Choroid plexus epithelial cell (primary cell): ENCODE results near the gene BCL7B.
"Not testable (repeated sequence)": the region's sequence is repeated elsewhere in the genome, so short reads cannot be mapped to it uniquely, and the experiment has no call there.

Experiments
- DNase-seq: peaks from one replicate; pipeline ENCODE4 v3.0.0-alpha.2; 2010; ENCODE audit warnings: low read depth
- H3K4me3 ChIP-seq: 2 replicates; pipeline ENCODE4 v1.5.1; 2011; ENCODE audit warnings: low read depth, mild to moderate bottlenecking, control low read depth, low read length, moderate library complexity
- TF ChIP-seq, protein P1 (sequence below): conservative IDR thresholded peaks from 2 replicates; pipeline ENCODE4 v1.5.1; 2011; ENCODE audit warnings: low read depth, mild to moderate bottlenecking, control low read depth, inconsistent platforms, low read length, moderate library complexity

Gene BCL7B

DNA sequence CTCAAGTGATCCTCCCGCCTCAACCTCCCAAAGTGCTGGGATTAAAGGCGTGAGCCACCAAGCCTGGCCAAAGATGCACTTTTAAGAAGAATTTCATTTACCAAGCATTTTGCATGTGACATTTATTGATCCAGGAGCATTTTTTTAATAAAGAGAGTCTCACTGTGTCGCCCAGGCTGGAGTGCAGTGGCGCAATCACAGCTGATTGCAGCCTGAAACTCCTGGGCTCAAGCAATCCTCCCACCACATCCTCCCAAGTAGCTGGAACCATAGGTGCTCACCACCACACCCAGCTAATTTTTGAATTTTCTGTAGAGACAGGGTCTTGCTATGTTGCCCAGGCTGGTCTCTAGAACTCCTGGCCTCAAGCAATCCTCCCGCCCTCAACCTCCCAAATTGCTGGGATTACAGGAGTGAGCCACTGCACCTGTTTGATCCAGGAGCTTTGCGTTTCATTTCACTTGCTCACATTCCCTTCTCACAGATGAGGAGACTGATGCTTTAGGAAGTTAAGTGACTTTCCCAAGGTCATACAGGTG, 25.2 kb upstream of the BCL7B start:
- DNase-seq, result no peak
- H3K4me3 ChIP-seq, result no peak overlapping the region
- TF ChIP-seq, protein P1, sequence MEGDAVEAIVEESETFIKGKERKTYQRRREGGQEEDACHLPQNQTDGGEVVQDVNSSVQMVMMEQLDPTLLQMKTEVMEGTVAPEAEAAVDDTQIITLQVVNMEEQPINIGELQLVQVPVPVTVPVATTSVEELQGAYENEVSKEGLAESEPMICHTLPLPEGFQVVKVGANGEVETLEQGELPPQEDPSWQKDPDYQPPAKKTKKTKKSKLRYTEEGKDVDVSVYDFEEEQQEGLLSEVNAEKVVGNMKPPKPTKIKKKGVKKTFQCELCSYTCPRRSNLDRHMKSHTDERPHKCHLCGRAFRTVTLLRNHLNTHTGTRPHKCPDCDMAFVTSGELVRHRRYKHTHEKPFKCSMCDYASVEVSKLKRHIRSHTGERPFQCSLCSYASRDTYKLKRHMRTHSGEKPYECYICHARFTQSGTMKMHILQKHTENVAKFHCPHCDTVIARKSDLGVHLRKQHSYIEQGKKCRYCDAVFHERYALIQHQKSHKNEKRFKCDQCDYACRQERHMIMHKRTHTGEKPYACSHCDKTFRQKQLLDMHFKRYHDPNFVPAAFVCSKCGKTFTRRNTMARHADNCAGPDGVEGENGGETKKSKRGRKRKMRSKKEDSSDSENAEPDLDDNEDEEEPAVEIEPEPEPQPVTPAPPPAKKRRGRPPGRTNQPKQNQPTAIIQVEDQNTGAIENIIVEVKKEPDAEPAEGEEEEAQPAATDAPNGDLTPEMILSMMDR, result no peak

GRCh38 chr7:73581006-73581405, 23.5 kb upstream of the BCL7B start:
- not testable (repeated sequence) for H3K4me3 ChIP-seq, DNase-seq

GRCh38 chr7:73578342-73579128, 21.0 kb upstream of the BCL7B start, which contains the start of gene TBL2:
TBL2 (minus strand) TSS chr7:73578579; CDS start chr7:73578549, 30 bp downstream.
- H3K4me3 ChIP-seq, result peak within 1 kb of the TSS; percentile 86
- peak; percentile 99 for DNase-seq
- TF ChIP-seq, protein P1, result peak; percentile 37

DNA sequence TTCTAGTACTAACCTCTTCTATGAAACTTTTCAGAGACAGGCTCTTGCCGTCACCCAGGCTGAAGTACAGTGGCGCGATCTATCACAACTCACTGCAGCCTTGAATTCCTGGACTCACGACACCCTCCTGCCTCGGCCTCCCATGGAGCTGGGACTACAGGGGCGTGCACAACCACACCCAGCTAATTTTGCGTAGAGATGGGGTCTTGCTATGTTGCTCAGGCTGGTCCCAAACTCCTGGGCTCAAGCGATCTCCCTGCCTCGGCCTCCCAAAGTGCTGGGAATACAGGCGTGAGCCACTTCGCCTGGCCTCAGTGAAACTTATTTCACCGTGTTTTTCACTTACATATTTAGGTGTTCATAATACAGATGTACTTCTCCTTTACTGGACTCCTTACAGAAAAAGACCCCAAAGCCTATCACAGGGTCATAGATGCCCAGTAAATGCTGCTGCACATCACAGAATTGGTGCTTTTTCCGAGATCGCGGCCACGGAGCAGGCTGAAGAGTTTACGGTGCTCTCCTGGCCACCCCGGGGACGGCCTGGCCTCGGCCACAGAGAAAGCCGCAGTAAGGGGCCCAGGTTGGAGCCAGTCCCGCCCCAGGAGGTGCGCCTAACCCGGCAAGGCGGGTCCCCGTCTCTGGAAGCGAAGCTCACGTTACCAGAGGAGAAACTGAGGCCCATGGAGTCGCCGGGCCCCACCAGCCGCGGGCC, 20.3 kb upstream of the BCL7B start:
- DNase-seq, result peak; percentile 35
- TF ChIP-seq, protein P1, result no peak
- peak overlapping the region; percentile 86 for H3K4me3 ChIP-seq

GRCh38 chr7:73573791-73574190, 16.3 kb upstream of the BCL7B start:
- DNase-seq, result no peak
- no peak overlapping the region for H3K4me3 ChIP-seq
- TF ChIP-seq, protein P1, result no peak

DNA sequence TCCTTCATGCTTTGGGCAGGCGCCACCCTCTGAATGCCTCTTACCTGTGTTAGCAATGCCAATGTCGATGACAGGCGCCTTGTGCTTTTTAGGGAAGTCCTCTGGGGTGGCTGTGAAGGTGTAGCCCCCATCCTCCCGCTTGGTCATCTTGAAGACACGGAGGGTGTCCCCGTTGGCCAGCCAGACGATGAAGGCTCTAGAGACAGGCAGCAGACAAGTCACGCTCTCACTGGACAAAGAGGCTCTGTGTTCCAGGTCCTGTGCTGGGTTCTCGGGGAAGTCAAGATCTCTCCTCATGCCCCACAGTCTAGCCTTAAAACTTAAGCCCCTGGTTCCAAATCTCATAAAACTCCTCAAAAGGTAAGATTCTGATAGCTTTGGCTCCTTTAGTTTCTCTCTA, 15.8 kb upstream of the BCL7B start:
- TF ChIP-seq, protein P1, result no peak
- H3K4me3 ChIP-seq, result no peak overlapping the region
- DNase-seq, result no peak

DNA sequence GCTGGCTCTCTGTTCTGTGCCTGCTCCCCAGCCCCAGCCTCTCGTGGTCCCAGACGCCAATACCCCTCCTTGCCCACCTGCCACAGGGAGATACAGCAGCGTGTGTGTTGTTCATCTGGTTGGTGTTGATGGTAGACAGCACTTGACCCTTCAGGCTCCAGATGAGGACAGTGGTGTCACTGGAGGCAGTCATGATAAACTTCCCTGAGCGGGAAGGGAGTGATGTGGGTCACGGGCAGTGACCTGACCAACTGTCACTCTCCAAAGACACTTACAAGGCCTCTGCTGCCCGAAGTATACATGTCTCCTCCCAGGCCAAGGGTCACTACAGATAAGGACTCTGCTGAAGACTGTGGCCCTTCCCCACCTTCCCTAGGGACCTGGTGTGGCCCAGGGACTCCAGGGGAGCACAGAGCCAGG, 15.3 kb upstream of the BCL7B start:
- TF ChIP-seq, protein P1, result no peak
- no peak for DNase-seq
- H3K4me3 ChIP-seq, result no peak overlapping the region
